Raji (cell line): ENCODE results near the gene SSU72.

Source experiments
- POLR2A ChIP-seq: IDR thresholded peaks from 2 replicates; pipeline ENCODE4 v1.6.1; 2011; ENCODE audit warnings: low read depth, low read length, control low read depth; ENCODE audit not compliant: insufficient read depth

Gene SSU72

GRCh38 chr1:1510912-1511532, 63.6 kb downstream of the SSU72 start:
- TF ChIP-seq POLR2A, result no peak

GRCh38 chr1:1507305-1507704, 67.4 kb downstream of the SSU72 start:
- no peak for TF ChIP-seq POLR2A
